ENCODE data around the gene FRMD3. TPM values are rescaled to one million over a fixed set of nuclear protein-coding genes. Genes with fewer than 3 reads are reported as not detected.

FRMD3 gene
- total RNA-seq, 1 experiment from 2014 or later = 0.55 TPM

GRCh38 chr9:83424831-83425230 lies 113.4 kb downstream of the FRMD3 start:
- Histone ChIP-seq H3K4ac (ENCODE audit: low read depth, low read length) (no peak overlapping the region), H2AFZ (ENCODE audit: low read length) (no peak overlapping the region), H2AK5ac (ENCODE audit: insufficient read length, low read length) (no peak overlapping the region), H4K20me1 (ENCODE audit: control insufficient read depth, insufficient read depth, insufficient read length) (no peaks in the 10 kb centered on the region), H3K79me2 (ENCODE audit: insufficient read depth, low read length) (no peaks in the 10 kb centered on the region), H2BK120ac (ENCODE audit: low read depth, low read length, poor library complexity, severe bottlenecking) (no peak overlapping the region), H3K18ac (ENCODE audit: insufficient read length, low read depth, low read length) (no peak overlapping the region), H3T11ph (ENCODE audit: low read length) (no peak overlapping the region), H3K27ac (ENCODE audit: insufficient read length, low read depth, low read length) (no peak overlapping the region), H3K56ac (ENCODE audit: insufficient read length, low read depth, low read length) (no peak overlapping the region), H3K9ac (ENCODE audit: extremely low read depth, insufficient read length, low read length) (no peak overlapping the region), H3K4me2 (ENCODE audit: insufficient read depth, insufficient read length, low read length) (no peak overlapping the region), H4K5ac (ENCODE audit: insufficient read length, low read depth, low read length) (no peak overlapping the region), H3K4me1 (ENCODE audit: insufficient read depth, low read length) (no peaks in the 10 kb centered on the region; the same call in 1 of the 2 replicates), H3K14ac (ENCODE audit: insufficient read depth, low read length) (no peak overlapping the region), H4K91ac (ENCODE audit: insufficient read length, low read depth, low read length) (no peak overlapping the region), H4K8ac (replicated peaks; ENCODE audit: insufficient read length, low read depth, low read length) (no peak overlapping the region), H2BK20ac (ENCODE audit: low read depth, low read length, poor library complexity, severe bottlenecking) (no peak overlapping the region), H2BK12ac (ENCODE audit: insufficient read length, low read depth, low read length) (no peak overlapping the region), H2BK5ac (ENCODE audit: insufficient read length, low read length) (no peak overlapping the region), H3K23ac (ENCODE audit: insufficient read length, low read depth, low read length) (no peak overlapping the region), H3K79me1 (ENCODE audit: insufficient read depth, low read depth, low read length, poor library complexity, severe bottlenecking) (no peaks in the 10 kb centered on the region), H3K23me2 (ENCODE audit: insufficient read length, low read depth, low read length, poor library complexity, severe bottlenecking) (no peaks in the 10 kb centered on the region), H2BK15ac (ENCODE audit: low read depth, low read length) (no peak overlapping the region), H3K27me3 (ENCODE audit: insufficient read depth, low read length) (no peaks in the 10 kb centered on the region), H3K9me3 (ENCODE audit: control insufficient read depth, low read depth, low read length) (no peaks in the 10 kb centered on the region)
- peaks cover 9 to 14% of the 10 kb centered on the region in 2 experiments for H3K4me1 Mint-ChIP-seq
- H3K36me3 Mint-ChIP-seq (ENCODE audit: insufficient read depth in 1 of 3, low read depth in 3 of 3) = 0 out of 7 replicates have a peak, but pooled peaks cover 0 to 3% (median 0%) of the 10 kb centered on the region in 3 experiments
- H3K4me3 Mint-ChIP-seq = no peak overlapping the region
- TF ChIP-seq, protein P1, sequence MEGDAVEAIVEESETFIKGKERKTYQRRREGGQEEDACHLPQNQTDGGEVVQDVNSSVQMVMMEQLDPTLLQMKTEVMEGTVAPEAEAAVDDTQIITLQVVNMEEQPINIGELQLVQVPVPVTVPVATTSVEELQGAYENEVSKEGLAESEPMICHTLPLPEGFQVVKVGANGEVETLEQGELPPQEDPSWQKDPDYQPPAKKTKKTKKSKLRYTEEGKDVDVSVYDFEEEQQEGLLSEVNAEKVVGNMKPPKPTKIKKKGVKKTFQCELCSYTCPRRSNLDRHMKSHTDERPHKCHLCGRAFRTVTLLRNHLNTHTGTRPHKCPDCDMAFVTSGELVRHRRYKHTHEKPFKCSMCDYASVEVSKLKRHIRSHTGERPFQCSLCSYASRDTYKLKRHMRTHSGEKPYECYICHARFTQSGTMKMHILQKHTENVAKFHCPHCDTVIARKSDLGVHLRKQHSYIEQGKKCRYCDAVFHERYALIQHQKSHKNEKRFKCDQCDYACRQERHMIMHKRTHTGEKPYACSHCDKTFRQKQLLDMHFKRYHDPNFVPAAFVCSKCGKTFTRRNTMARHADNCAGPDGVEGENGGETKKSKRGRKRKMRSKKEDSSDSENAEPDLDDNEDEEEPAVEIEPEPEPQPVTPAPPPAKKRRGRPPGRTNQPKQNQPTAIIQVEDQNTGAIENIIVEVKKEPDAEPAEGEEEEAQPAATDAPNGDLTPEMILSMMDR (conservative IDR thresholded peaks at IDR 0.05) = no peak
- H3K27me3 Mint-ChIP-seq (ENCODE audit: low read depth) = no peaks in the 10 kb centered on the region
- WGBS (ENCODE audit: extremely low coverage, insufficient read length, low lambda C conversion rate) = no CpG with 5 or more reads among the region's 2 CpGs
- H3K9me3 Mint-ChIP-seq = no peaks in the 10 kb centered on the region; a peak in 1 of 5 replicates
- peak overlapping the region in 1 of 3 experiments; percentile 65; a peak in 1 of 7 replicates for H3K27ac Mint-ChIP-seq
- no peak for DNase-seq

Data from H9 (cell line).